ENCODE data around the gene IQGAP1.

The IQGAP1 gene

DNA sequence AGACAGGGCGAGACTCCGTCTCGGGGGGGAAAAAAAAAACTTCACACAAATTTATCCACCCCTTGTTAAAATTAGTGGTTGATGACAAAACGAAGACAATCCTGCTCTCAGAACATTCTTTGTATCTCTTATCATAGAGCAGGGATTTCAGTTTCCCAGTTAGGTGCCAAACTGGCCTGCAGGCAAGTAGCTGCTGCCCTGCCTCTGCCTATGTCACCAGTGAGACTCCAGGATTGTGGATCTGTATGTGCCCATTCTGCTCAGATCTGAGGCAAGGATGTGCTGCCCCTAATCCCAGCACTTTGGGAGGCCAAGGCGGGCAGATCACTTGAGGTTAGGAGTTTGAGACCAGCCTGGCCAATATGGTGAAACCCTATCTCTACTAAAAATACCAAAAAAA is 54.4 kb downstream of the IQGAP1 start:
- TF ChIP-seq, protein P1, sequence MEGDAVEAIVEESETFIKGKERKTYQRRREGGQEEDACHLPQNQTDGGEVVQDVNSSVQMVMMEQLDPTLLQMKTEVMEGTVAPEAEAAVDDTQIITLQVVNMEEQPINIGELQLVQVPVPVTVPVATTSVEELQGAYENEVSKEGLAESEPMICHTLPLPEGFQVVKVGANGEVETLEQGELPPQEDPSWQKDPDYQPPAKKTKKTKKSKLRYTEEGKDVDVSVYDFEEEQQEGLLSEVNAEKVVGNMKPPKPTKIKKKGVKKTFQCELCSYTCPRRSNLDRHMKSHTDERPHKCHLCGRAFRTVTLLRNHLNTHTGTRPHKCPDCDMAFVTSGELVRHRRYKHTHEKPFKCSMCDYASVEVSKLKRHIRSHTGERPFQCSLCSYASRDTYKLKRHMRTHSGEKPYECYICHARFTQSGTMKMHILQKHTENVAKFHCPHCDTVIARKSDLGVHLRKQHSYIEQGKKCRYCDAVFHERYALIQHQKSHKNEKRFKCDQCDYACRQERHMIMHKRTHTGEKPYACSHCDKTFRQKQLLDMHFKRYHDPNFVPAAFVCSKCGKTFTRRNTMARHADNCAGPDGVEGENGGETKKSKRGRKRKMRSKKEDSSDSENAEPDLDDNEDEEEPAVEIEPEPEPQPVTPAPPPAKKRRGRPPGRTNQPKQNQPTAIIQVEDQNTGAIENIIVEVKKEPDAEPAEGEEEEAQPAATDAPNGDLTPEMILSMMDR (conservative IDR thresholded peaks at IDR 0.05; ENCODE audit: control insufficient read depth, insufficient read depth, low read depth, low read length): no peak
- no peak overlapping the region for H3K4me3 ChIP-seq (ENCODE audit: control insufficient read depth, low read depth, low read length)
- DNase-seq (ENCODE audit: low read depth): no peak

DNA sequence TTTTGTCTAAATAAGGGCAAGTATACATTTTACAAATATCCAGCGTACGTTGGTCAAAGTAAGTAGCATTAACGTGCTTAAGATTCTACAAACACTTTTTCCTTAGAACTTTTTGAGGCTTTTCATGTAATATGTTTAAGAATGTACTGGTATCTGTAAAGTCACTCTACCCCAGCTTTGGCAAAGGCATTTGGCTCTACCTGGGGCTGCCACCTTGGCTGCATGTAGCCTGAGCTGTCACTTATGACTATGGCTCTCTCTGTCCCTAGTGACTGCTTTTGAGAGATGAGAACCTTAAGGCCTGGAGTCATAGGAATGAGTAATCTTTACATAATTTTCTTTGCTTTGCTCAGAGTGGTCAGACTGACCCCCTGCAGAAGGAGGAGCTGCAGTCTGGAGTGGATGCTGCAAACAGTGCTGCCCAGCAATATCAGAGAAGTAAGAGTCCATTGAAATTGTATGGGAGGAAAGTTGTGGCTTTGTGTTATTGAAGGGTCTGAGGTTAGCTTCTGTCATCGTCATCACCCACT is 61.2 kb downstream of the IQGAP1 start:
- DNase-seq (ENCODE audit: low read depth): peak; percentile 40
- TF ChIP-seq, protein P1 (conservative IDR thresholded peaks at IDR 0.05; ENCODE audit: control insufficient read depth, insufficient read depth, low read depth, low read length): no peak
- H3K4me3 ChIP-seq (ENCODE audit: control insufficient read depth, low read depth, low read length): no peak overlapping the region

DNA sequence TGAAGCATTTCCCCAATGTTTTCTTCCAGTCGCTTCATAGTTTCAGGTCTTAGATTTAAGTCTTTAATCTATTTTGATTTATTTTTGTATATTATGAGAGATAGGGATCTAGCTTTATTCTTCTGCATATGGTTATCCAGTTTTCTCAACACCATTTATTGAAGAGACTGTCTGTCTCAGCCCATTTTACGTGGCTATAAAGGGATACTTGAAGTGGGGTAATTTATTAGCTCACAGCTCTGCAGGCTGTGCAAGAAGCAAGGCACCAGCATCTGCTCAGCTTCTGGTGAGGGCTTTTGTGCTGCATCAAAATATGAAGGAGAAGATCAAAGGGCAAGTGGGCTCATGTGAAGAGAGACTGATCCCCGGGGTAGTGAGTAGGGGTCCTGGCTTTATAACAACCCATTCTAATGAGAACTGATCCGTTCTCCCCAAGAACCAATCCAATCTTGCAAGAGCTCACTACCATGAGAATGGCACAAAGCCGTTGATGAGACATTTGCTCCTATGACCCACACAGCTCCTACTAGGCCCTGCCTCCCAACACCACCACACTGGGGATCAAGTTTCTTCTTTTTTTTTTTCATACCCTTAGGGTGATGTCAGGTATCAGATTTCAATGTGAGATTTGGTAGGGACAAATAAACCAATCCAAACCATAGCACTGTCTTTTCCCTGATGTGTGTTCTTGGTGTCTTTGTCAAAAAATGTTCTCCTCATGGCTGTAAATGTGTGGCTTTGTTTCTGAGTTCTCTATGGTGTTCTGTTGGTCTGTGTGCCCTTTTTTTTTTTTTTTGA is 63.2 kb downstream of the IQGAP1 start:
- no peak overlapping the region for H3K4me3 ChIP-seq (ENCODE audit: control insufficient read depth, low read depth, low read length)
- DNase-seq (ENCODE audit: low read depth): peak; percentile 86
- TF ChIP-seq, protein P1 (conservative IDR thresholded peaks at IDR 0.05; ENCODE audit: control insufficient read depth, insufficient read depth, low read depth, low read length): no peak

DNA sequence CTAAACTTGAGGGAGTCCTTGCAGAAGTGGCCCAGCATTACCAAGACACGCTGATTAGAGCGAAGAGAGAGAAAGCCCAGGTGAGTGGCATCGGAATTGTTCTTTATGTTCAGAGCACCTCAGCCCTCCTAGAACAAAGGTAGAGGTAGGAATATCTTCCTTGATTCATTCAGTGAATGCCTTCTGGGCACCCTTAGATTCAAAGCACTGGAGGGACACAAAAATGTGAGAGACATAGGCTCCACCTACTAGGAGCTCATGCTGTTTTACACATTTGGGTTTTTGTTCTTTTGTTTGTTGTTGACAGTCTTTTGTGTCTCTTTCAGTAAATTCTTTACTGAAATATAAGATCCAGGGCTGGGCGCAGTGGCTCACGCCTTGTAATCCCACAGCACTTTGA is 68.2 kb downstream of the IQGAP1 start:
- TF ChIP-seq, protein P1 (conservative IDR thresholded peaks at IDR 0.05; ENCODE audit: control insufficient read depth, insufficient read depth, low read depth, low read length): no peak
- no peak for DNase-seq (ENCODE audit: low read depth)
- no peak overlapping the region for H3K4me3 ChIP-seq (ENCODE audit: control insufficient read depth, low read depth, low read length)

DNA sequence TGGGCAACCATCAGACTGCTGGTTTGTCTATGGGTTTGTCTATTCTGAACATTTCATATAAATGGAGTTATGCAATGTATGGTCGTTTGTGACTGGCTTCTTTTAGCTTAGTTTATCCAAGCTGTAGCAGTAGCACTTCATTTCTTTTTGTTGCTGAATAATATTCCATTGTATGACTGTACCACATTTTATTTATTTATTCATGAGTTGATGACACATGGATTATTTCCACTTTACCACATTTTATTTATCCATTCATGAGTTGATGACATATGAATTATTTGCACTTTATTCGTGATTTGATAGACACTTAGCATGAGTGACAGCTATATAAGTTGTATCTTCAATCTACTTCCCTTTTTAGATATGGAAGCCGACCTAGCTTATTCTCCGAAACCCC is 70.0 kb downstream of the IQGAP1 start:
- DNase-seq (ENCODE audit: low read depth): no peak
- TF ChIP-seq, protein P1 (conservative IDR thresholded peaks at IDR 0.05; ENCODE audit: control insufficient read depth, insufficient read depth, low read depth, low read length): no peak
- H3K4me3 ChIP-seq (ENCODE audit: control insufficient read depth, low read depth, low read length): no peak overlapping the region

DNA sequence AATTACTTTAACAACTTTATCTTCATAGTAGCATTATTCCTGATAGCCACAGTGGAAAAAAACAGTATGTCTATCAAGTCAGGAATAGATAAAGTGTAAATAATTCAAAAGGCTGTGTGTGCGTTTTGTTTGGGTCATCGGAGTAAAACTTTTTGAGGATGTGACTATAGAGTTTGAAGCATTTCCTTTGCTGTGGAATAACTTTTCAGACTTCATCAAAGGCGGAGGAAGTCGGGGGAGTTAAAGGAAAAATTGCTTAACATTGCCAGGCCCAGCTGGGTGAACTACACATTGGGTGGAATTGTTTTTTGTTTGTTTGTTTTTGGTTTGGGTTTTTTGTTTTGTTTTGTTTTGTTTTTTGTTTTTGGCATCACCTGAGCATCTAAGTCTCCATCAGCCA is 71.3 kb downstream of the IQGAP1 start:
- no peak for DNase-seq (ENCODE audit: low read depth)
- no peak overlapping the region for H3K4me3 ChIP-seq (ENCODE audit: control insufficient read depth, low read depth, low read length)
- TF ChIP-seq, protein P1 (conservative IDR thresholded peaks at IDR 0.05; ENCODE audit: control insufficient read depth, insufficient read depth, low read depth, low read length): no peak

Data from fibroblast of mammary gland (primary cell).